NOMO-1 treated with dmso at 0.1 percent for 144 hours (cell line): ENCODE results near the gene CAPN3.

Source experiments
- DNase-seq: peaks from one replicate; lab custom pipeline; 2025; ENCODE audit not compliant: unreplicated experiment; lab: John Stamatoyannopoulos, UW

The CAPN3 gene

DNA sequence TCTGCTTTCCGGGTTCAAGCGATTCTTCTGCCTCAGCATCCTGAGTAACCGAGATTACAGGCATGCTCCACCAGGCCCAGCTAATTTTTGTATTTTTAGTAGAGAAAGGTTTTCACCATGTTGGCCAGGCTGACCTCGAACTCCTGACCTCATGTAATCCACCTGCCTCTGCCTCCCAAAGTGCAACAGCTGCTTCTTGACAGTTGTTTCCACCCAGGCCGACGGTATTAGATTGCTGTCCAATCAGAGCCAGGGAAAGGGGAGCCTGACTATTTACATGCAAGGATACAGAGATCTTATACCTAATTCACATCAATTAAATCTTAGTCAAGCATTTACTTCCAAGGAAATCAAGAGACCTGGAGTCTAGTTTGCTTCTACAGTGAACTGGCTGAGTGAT lies 4.0 kb upstream of the CAPN3 start:
- no peak for DNase-seq

DNA sequence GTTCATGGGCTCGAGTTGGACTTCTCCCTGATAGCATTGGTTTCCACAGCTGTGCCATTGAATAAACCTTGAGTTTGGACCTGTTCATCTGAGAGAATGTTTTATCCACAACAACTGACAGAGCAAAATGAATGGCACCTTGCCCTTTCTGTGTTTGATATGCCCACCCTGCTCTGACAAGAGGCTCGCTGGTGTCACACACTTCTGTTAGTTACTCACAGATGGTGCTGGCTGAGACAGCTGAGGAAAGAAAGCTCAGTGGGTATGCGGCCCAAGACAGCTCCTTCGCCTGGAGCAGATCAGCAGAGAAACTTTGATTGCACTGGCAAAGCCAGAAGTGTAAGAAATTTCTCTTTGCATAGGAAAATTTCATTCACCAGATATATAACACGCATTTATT lies 2.5 kb upstream of the CAPN3 start:
- DNase-seq, result no peak

DNA sequence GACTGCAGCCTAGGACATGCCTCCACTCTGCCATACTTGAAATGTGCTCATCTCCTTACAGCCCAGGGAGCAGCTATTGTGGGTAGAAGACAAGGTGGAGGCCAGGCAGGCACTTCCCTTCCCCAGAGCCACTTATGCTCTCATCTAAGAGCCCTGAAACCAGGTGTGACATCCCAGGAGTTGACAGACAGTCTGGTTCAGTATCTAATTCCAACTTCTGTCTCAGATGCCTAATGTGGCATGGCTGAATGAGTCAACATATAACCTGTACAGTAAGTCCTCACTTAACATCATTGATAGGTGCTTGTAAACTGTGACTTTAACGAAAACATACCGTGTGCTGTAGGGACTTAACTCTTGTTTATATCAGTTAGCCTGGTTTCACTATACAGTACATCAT lies 1.2 kb upstream of the CAPN3 start:
- no peak for DNase-seq

DNA sequence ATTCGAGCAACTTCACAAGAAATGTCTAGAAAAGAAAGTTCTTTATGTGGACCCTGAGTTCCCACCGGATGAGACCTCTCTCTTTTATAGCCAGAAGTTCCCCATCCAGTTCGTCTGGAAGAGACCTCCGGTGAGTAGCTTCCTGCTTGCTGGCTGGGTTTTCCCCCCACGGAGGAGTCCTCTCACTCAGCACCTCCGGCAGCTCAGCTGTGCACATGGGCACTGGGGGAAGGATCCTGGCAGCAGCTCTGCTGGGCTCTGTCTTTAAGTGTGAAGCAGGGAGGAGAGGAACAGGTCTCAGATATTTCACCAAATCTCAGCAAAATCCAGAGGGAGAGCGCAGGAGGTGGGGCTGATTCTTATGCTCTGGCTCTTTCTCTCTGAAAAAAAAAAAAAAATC lies 684 bp downstream of the CAPN3 start:
- DNase-seq, result no peak

DNA sequence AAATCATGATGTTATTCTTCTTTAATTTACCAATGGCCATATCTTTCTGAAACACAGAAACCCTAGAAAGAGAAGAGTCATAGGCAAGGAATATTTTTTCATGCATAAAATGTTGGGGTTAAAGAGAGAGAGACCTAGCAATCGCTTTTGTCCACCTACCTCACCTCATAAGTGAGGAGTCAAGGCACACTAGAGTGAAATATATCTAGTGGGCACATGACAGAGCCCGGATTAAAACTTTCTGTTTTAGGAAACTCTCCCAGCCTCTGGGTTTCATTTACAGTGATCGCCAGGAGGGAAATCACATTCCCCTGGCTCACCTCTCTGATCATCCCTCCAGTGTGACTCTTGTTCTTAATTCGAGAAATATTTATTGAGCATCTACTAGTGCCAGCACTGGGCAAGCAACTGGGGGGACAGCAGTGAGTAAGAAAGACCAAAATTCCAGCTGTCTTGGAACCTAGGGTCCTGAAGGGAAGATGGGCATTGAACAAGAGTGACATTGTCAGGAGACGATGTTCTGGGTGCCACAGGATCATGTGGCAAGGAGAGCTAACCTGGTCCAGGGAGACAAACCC lies 1.3 kb downstream of the CAPN3 start:
- no peak for DNase-seq

DNA sequence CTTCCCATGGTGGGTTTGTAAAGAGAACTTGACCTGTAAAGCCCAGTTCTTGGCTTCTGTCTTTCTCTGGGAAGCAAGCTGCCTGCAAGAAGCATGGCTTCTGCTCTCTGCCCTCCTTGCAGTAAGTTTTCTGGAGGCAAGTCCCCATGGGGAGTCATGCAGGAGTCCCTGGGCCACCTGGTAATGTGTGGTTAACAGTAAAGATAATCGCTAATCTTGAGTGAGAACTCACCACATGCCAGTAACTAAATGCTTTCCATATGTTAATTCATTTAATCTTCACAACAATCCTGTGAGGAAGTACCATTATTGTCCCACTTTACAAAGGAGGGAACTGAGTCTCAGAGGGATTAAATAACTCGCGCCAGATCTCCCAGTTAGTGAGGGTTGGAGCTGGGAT lies 4.2 kb downstream of the CAPN3 start:
- DNase-seq, result no peak

DNA sequence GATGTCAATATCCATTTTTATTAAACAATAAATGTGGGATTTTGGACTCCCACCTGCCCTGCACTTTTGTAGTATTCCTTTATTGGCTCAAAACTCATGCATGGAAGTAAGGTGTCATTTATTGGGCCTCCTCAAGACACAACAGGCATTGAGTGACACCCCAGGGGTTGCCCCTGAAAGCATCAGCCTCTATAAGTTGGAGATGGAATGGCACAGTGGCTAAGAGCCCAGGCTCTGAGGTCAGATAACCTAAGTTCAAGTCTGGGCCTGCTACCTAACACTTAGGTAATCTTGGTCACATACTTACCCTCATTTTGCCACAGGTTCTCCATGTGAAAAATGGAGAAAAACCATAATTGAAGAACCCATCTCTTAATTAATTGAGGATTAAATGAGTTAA lies 4.6 kb downstream of the CAPN3 start:
- DNase-seq, result no peak

DNA sequence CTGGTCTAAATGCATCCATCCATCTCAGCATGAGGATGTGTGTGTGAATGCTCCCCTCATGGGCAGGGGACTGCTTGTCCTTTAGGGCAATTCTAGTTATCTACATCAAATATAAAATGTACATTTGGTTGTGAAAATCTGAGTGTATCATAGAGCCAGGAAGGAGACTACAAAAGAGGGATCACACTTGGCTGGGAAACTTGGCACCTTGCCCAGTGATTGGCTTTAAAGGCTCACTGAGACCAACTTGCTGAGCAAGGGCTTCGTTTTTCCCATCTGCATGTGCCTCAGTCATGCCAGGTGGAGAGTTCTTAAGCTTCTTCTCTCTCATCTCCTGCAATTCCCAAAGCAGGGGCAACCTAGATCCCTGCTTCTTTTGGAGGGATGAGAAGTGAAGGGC lies 5.2 kb downstream of the CAPN3 start:
- no peak for DNase-seq

DNA sequence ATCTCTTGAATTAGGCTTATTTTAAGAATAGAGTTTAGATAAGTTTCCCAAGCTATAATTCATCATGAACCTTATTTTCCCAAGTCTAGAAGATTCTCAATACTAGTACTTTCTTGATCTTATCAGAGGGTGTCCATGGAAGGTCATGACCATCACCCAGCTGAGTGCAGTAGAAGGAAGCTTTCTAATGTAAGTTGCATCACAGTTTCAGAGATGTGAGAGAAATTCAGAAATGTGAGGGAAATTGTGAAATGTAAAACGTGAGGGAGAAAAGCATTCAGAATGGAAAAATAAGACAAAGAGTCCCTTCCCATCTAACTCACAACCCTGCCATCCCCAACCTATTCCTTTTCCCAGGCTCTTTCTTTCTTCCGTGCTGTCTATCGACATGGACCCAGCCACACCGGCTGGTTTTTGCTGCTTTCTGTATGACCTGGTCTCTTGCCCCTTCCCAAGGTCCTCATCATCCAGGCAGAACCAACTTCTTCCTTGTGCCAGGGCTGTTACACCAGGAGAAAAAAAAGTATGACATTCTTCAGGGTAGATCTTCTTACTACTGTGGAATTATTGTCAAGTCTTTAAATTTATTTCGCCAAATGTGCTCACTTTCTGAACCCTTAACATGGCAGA lies 6.7 kb downstream of the CAPN3 start:
- DNase-seq, result no peak

DNA sequence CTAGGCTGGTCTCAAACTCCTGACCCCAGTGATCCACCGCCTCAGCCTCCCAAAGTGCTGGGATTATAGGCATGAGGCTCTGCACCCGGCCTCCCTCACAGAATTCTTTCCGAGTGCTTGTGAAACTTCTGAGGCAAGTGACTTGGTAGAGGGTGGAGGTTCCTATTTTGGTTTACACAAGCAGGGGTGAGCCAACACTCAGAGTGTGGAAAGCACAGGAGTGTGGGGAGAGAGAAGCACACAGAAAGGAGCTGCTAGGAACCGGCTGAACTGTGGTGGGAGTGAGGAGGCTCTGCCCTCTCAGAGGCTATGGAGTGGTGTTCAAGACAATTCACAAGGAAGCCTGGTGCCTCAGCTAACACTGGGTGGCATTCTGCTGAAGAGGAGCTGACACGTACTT lies 7.7 kb downstream of the CAPN3 start:
- DNase-seq, result peak; percentile 73

DNA sequence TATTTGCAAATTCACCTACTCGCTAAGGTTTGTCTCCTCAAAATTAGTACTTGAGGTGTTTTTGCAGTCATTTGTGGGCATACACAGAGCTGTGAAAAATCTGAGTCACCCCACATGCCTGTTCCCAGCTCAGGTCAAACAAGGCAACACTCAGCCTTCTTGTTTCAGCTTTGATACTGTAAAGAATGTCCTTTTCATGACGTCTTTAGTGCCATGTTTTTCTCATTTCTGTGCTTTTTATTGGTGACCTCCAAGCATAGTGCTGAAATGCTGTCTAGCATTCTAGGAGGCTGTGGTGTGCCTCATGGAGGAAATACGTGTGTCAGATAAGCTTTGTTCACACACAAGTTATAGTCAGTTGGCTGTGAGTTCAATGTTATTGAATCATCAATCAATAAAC lies 8.8 kb downstream of the CAPN3 start:
- DNase-seq, result no peak

DNA sequence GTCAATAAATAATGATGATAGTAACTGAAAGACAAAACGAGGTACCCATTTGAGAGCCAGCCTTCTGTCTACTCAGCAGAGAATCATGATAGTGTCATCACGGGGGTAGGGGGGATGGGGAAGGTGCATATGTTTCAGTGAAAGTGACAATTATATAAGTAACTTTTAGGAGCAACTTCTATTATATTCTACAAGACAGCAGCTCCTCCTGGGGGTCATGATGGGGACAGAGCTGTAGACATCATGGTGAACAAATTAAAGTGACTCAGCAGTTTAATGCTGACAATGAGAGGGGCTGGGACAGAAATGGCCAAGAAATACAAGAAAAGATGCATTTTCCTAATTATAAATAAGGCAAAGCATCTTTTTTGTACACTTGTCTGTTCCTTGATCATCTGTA lies 11.8 kb downstream of the CAPN3 start:
- no peak for DNase-seq

DNA sequence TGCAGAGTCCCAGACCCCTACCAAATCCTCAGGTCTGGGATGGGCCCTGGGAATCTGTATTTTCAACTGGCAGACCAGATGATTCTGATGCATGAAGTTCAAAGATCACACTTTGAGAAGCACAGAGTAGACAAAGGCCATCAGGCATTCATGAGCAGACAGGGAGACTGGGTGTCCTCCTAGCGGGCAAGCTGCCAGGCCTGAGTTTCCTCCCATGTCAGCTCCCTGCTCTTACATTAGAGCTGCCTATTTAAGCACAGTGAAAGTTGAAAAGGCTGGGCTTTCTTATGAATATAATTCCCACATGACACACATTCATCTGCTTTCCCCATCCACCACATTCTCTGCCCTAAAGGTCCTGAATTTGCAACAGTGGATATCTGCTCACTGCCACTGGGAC lies 14.0 kb downstream of the CAPN3 start:
- no peak for DNase-seq

DNA sequence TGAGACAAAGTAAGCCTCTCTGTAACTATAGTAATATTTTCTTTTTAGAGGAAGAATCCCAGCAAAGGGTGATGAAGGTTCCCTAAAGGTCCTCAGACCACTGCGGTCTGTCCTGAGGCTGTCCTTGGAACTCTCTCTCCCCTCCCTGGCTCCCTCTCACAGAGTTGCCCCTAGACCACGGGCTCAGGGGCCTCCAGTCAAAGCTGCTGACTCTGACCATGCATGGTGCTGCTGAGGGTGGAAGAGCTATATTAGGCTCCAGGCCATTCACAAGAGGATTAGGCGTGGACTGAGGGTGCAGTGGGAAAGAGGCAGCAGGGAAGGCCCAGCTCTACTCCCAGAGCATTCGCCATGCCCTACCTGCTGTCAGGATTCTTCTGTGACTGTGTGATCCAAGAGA lies 14.6 kb downstream of the CAPN3 start:
- no peak for DNase-seq

DNA sequence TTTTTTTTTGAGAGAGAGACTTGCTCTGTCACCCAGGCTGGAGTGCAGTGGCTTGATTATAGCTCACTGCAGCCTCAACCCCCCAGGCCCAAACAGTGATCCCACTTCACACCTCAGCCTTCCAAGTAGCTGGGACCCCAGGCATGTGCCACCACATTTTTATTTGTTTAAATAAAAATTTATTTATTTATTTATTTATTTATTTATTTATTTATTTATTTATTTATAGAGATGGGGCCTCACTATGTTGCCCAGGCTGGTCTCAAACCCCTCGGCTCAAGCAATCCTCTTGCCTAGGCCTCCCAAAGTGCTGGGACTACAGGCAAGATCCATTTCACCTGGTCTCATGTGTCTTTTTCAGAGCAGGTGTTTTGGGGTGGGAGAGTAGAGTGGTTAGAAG lies 15.5 kb downstream of the CAPN3 start:
- DNase-seq, result no peak

DNA sequence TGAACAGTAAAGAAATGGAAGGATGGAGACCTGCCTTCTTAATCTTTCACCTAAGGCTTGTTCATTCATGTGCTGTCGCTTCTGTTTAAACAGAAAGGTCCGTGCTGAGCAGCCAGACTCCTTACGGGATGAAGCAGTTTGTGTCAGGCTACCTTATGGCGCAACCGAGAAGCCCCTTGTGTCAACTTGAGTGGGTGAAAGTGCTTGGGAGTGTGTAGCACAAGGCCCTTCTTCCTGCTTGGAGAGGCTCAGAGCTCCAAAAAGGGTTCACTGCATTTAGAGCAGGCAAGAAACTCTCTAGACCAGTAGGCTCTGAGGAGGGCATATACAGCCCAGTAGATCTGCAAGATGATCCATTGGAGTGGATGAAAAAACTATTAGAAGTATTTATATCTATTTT lies 16.0 kb downstream of the CAPN3 start:
- no peak for DNase-seq

DNA sequence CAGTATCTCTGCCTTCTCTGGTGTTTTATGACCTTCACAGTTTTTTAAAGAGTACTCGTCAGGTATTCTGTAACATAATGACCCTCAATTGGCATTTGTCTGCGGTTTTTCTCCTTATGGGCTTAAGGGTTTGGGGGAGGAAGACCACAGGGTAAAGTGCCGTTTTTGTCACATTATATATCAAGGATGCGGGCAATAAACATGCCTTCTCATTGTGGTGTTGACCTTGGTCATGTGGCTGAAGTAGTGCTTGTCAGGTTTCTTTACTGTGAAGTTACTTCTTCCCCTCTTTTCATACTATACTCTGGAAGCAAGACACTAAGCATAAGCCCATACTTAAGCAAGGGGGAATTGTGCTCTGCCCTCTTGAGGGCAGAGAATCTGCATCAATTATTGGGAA lies 16.6 kb downstream of the CAPN3 start:
- DNase-seq, result no peak

DNA sequence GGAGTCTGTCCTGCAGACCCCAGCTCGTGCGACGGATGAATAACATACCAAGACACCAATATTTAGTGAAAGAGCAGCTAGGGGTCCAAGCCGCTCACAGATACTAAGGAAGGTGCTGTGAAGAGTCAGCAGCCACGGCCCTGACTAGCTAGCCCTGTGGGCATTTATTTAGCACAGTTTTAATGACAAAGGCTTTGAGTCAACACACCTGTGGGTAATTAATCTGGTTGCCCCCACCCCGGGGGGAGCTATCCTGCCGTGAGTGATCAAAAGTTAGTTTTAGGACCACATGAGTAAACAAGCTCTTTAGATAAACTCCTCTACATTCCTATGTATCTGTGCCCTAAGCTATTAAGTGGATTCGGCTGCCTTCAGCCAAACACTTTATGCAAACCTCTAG lies 18.7 kb downstream of the CAPN3 start:
- no peak for DNase-seq

DNA sequence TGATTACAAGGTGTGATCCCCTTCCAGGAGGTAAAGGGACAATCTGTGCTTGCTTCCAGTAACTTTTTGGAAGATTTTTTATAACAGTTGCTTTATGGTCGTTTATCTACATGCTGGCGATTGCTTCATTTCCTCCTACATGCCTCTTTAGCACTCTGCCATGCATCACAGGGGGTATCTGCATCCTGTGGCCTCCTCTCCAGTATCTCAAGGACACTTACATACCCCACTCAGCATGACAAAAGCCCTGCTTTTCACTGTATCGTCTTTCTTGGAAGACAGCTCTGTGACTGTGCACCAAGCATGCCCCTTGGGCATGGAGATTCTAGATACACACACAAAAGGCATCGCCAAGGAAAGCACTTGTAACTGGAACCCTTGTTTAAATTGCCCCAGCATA lies 25.3 kb downstream of the CAPN3 start:
- no peak for DNase-seq

DNA sequence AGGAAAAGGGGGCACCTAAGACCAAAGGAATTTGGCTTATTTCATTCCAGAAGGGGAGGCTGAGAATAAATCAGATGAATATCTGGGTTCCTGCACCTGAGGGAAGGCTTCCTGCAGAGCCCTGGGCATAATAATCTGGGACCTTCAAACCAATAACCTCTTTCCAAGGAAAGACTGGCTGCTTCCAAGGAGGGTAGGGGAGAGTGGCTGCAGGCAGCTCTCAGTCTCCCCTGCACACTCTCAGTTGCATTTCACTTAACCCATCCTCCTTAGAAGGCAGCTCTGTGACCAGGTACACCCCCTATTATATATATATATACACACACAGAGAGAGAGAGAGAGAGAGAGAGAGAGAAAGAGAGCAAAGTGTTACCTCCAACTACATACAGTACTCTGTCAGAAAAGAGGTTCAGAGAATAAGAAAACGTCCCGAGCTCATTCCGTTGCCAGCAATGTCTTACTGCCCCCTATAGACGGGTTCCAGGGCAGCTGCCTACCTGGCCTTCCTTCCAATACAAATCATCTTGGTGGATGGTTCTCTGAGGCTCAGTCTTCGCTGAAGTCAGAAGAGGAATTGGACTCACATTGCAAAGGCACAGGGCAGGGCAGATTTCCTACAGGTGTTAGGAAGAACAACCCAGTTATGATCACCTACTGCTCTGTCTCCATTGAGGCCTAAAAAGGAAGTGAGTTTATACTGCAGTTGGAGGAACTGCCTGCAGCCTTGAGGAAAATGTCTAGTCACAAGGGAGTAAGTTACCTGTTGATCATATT lies 26.1 kb downstream of the CAPN3 start:
- no peak for DNase-seq

DNA sequence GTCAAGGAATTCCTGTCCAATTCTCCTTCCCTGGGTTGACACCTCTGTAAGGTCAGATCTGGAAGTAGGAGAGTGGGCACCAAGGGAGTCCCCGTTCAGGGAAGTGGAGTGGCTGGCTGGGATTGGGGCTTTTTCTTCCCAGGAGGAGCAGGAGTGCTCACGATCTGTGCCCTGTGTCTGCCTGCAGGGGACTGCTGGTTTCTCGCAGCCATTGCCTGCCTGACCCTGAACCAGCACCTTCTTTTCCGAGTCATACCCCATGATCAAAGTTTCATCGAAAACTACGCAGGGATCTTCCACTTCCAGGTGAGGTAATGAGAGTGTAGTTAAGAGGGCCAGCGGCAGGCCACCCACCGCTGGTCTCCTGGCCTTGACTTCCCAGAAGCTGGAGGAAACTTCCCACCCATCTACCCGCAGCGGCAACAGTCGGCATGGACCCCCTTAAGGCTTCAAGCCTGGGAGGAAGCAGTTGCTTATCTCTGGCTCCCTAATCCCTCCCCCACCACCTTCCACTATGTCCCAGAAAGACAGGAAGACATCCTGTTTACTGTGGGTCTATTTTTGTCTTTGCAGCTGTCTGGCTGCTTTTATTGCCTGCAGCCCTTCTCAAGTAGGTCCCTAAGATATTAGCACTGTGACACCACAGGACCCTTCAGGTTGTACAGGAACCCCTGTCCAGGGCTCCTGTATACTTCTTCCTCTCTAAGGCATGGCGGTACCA lies 26.8 kb downstream of the CAPN3 start:
- no peak for DNase-seq

DNA sequence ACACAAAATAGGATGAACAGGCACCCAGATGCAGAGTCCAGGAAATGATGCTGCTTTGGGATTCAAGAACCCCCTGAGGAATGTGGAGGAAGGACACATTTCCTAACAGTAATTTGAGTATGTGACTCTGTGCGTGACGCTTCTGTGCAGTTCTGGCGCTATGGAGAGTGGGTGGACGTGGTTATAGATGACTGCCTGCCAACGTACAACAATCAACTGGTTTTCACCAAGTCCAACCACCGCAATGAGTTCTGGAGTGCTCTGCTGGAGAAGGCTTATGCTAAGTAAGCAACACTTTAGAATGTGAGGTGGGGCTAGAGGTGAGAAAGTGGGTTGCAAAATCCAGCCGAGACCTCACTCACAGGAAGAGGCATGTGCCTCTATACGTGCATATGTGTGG lies 28.3 kb downstream of the CAPN3 start:
- DNase-seq, result no peak
